ENCODE measurements around the gene PLAC1.
A peak's percentile ranks its signal among the peaks of the same experiment; 100 is the strongest.

PLAC1 gene

GRCh38 chrX:134537179-134537955, 120.9 kb downstream of the PLAC1 start:
- no peak for FAIRE-seq

GRCh38 chrX:134533952-134534351, 124.3 kb downstream of the PLAC1 start:
- no peak for FAIRE-seq

- no peak for FAIRE-seq
These were observed 124.9 kb downstream of the PLAC1 start for GRCh38 chrX:134533352-134533751.

- no peak for FAIRE-seq
These were observed 127.4 kb downstream of the PLAC1 start for GRCh38 chrX:134530845-134531244.

- no peak for FAIRE-seq
These were observed 128.8 kb downstream of the PLAC1 start for GRCh38 chrX:134529481-134529880.

- FAIRE-seq: no peak
These were observed 129.3 kb downstream of the PLAC1 start for GRCh38 chrX:134528960-134529359.

GRCh38 chrX:134526399-134526798, 131.9 kb downstream of the PLAC1 start:
- FAIRE-seq: no peak

- FAIRE-seq: no peak
These were observed 133.0 kb downstream of the PLAC1 start for GRCh38 chrX:134525086-134525792.

- peak; percentile 90 for FAIRE-seq
These were observed 134.1 kb downstream of the PLAC1 start for GRCh38 chrX:134524181-134524580.

- no peak for FAIRE-seq
These were observed 137.3 kb downstream of the PLAC1 start for GRCh38 chrX:134520860-134521390.

Data from endometrium (tissue), 2 donors.